HG02642 (cell line): ENCODE measurements around the gene SNX24.
A peak's percentile ranks its signal among the peaks of the same experiment; 100 is the strongest.

Experiments
- ATAC-seq: cut with Tn5 transposase; IDR thresholded peaks from one replicate; pipeline ENCODE4 v1.9.1; 2021; ENCODE audit warnings: mild to moderate bottlenecking; ENCODE audit not compliant: unreplicated experiment, poor library complexity

The SNX24 gene

DNA sequence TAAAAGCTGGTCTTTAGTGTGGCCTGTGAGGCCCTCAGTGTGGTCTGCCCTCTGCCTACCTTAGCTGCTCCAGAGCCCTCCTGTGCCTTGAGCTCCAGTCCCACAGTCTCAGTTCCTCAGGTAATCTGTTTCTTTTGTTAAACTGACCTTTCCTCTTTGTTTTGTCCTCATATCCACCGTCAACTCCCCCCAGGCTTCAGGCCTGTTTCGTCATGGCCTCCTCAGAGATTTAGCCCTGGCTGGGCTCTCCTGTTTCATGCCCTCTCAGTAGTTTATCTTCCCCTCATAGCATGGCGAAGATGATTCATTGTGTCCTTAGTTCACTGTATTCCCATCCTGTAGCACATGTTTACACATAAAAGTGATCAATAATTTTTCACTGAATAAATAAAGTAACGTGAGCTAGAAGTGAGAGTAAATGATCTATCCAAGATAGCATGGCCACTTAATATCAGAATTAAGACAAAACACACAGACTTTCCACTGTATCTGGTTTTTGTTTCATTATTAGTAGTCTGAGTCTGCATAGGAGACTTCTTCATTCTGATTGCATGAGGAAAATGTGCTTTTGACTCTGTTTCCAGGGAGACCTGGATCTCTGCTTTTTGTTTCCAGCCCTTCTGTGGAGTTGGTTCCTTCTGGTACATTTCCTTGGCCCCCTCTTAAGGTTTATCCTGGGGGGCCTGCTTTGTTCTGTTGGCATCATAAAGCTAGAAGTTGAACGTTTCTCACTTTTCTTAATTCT is 70.5 kb downstream of the SNX24 start:
- ATAC-seq, result peak; percentile 93

- no peak for ATAC-seq
Measured at GRCh38 chr5:122916490-122916889, 71.1 kb downstream of the SNX24 start.

- ATAC-seq, result no peak
Measured at GRCh38 chr5:122919969-122920368, 74.6 kb downstream of the SNX24 start.

- ATAC-seq, result no peak
Measured at GRCh38 chr5:122921826-122922225, 76.4 kb downstream of the SNX24 start.

DNA sequence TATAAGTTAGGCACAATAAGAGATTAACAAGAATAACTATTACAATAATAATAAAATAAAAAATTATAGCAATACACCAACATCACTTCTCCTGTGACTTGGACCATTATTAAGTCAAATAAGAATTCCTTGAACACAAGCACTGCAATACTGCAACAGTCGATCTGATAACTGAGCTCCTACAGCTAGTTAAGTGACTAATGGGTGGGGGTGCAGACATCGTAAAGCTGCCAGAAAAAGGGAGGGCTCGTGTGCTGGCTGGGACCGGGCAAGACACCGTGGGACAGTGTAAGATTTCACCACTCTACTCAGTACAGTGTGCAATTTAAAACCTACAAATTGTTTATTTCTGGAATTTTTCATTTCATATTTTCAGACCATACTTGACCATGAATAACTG is 78.8 kb downstream of the SNX24 start:
- ATAC-seq, result no peak

DNA sequence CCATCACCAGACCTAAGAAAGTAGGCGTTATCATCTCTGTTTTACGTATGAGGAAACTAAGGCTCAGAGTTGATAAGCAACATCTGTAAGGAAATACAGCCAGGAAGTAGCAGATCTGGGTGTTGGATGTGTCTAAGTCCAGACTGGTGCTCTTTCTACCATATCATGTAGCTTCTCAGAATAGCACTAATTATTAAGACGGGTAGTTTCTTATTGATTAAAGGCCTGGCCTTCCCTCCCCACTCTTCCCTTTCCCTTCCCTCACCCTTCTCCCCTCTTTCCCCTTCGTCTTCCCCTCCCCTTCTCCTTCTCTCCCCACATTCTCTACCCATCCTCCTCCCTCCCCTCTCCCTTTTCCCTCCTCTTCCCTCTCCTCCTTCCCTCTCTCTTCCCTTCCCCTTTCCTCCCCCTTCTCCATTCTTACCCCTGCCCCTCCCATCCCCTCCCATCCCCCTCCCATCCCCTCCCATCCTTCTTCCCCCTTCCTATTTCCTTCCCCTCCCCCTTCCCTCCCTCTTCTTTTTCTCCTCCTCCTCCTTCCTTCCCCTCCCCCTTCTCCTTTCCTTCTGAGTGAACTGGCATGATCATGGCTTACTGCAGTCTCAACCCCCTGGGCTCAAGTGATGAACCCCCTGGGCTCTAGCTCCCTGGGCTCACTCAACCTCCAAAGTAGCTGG is 79.4 kb downstream of the SNX24 start:
- no peak for ATAC-seq

GRCh38 chr5:122929001-122929400 is 83.6 kb downstream of the SNX24 start:
- no peak for ATAC-seq

GRCh38 chr5:122929980-122930379 is 84.6 kb downstream of the SNX24 start:
- ATAC-seq, result no peak

- ATAC-seq, result no peak
Measured at GRCh38 chr5:122933956-122934355, 88.5 kb downstream of the SNX24 start.

GRCh38 chr5:122936088-122936487 is 90.7 kb downstream of the SNX24 start:
- ATAC-seq, result no peak

DNA sequence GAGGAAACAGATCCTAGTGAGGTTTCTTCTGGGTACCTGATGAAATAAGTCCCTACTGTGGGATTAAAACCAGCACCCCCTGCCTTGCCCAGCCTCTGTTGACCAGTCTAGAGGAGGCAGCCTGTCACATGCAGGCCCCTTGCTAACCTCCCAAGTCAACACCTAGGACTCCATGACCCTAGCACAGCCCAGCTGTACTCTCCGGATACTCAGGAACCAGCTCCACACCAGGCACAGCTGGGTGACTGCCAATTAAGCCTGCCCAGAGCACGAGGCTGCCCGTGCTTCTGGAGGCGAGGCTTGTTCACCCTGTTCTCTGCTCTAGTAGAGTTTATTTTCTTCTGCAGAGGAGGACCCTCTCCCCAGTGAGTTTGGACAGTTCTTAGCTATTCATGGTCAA is 92.5 kb downstream of the SNX24 start:
- no peak for ATAC-seq

GRCh38 chr5:122940890-122941289 is 95.5 kb downstream of the SNX24 start:
- ATAC-seq, result no peak

DNA sequence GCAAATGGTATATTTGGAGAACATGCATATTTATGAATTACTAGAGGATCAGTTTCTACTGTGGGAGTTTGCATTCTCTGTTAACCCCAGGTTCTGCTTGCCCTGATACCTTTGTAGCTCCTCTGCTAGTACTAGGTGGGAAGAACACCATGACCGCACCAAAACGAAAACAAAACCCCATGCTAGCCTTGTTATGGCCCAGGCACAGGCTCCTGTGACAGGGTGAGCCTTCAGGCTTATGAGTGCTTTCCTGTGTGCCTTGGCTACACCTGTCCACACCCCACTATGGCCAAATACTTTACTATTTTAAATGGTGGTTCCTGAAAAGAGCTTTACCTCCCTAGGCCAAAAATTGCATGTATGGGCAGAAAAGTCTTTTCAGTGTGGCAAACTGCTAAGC is 96.3 kb downstream of the SNX24 start:
- ATAC-seq, result no peak

DNA sequence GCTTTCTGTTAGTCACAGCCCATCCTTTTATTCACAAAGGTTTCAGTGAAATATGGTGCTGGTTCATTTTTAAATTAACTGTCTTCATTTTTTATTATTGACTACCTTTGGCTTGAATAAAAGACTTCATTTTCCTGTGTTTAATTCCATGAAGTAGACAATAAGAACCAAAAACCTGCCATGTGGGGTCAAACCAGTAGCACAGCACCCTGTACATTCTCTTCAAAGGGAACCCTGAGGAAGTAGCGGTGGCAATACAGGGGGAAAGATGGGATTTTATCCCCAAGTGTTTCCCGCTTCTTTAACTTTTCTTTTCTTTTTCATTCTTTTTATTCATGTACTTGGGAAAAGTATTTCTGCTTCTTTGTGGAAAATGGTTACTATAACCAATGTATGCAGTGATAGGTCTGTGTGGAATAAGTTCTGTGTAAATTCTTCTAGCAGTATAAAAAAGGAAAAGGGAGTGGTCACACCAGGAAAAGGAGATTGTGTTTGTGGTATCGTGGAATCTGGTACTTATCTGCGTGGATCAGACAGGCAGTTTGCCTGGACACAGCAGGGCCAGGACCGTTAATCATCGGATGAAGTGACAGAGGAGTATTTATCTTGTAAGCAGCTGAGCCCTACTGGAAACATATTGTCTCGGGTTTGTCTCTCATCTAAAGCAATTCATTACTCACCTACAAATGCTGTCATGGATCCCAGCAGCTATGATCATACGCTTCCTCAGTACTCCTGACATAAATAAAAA is 96.9 kb downstream of the SNX24 start:
- ATAC-seq, result no peak

GRCh38 chr5:122943050-122943698 is 97.8 kb downstream of the SNX24 start:
- ATAC-seq, result no peak

DNA sequence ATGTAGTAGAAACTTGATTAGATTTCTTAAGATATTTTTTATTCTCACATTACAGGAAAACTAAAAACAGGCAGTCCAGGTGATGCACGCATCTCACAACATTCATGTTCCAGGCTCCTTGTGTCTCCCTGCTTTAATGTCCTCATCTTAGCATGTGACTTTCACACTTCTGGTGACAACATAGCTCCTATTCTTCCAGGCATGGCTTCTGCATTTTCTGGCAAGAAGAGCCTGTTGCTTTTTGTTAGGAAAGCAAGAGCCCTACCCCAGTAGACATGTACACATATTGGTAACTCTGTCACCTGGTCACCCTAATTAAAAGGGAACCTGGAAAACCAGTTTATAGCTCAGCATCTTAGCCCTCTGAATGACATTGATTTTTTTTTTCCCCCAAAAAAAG is 98.6 kb downstream of the SNX24 start:
- ATAC-seq, result no peak

- ATAC-seq, result no peak
Measured at GRCh38 chr5:122947372-122947771, 102.0 kb downstream of the SNX24 start.

- no peak for ATAC-seq
Measured at GRCh38 chr5:122947772-122948171, 102.4 kb downstream of the SNX24 start.

- no peak for ATAC-seq
Measured at GRCh38 chr5:122948319-122948718, 102.9 kb downstream of the SNX24 start.

GRCh38 chr5:122951658-122952057 is 106.2 kb downstream of the SNX24 start:
- ATAC-seq, result no peak

GRCh38 chr5:122954719-122955118 is 109.3 kb downstream of the SNX24 start:
- no peak for ATAC-seq
